ENCODE results near the gene UBN1. TPM values are rescaled to one million over a fixed set of nuclear protein-coding genes. Genes with fewer than 3 reads are reported as not detected.
A peak's percentile ranks its signal among the peaks of the same experiment; 100 is the strongest.

The UBN1 gene
- total and polyA plus RNA-seq, 4 donors = 7.3 to 19.7 (median 14.2) TPM

- TF ChIP-seq GABPA (IDR thresholded peaks at IDR 0.05 in 1 of 2, conservative IDR thresholded peaks at IDR 0.05 in 1 of 2) (no peak), ATF3 (IDR thresholded peaks at IDR 0.05) (no peak), SP1 (IDR thresholded peaks at IDR 0.05) (no peak), MAX (IDR thresholded peaks at IDR 0.05) (no peak), HNF4G (IDR thresholded peaks at IDR 0.05) (no peak), JUND (IDR thresholded peaks at IDR 0.05) (no peak)
Observed at GRCh38 chr16:4884972-4885874, 37.9 kb downstream of the UBN1 start (continued).

- DNase-seq (ENCODE audit: low spot score) = no peak
- TF ChIP-seq FOXA2 (IDR thresholded peaks at IDR 0.05) = no peak
- TF ChIP-seq SP1 (IDR thresholded peaks at IDR 0.05) = no peak
- TF ChIP-seq RXRA (IDR thresholded peaks at IDR 0.05) = no peak
- TF ChIP-seq HNF4G (IDR thresholded peaks at IDR 0.05) = no peak
- no peak for TF ChIP-seq NR2F2 (IDR thresholded peaks at IDR 0.05)
- TF ChIP-seq TAF1 (conservative IDR thresholded peaks at IDR 0.05) = no peak
- TF ChIP-seq JUND (IDR thresholded peaks at IDR 0.05) = no peak
- no peak for TF ChIP-seq EGR1 (IDR thresholded peaks at IDR 0.05; ENCODE audit: low read depth in 2 of 2)
- TF ChIP-seq FOXA1 (IDR thresholded peaks at IDR 0.05) = no peak
- TF ChIP-seq ATF3 (IDR thresholded peaks at IDR 0.05) = no peak
- no peak for TF ChIP-seq MAX (IDR thresholded peaks at IDR 0.05)
- no peak for TF ChIP-seq CTCF (IDR thresholded peaks at IDR 0.05; ENCODE audit: low read depth, low read length, missing input control)
- TF ChIP-seq GABPA (IDR thresholded peaks at IDR 0.05 in 1 of 2, conservative IDR thresholded peaks at IDR 0.05 in 1 of 2) = no peak
- no peak for TF ChIP-seq HNF4A (conservative IDR thresholded peaks at IDR 0.05)
- Histone ChIP-seq H3K9me3 (ENCODE audit: control insufficient read depth in 4 of 4, low read length in 3 of 4) (no peaks in the 10 kb centered on the region), H3K27me3 (ENCODE audit: control insufficient read depth in 4 of 4, insufficient read depth in 4 of 4, low read length in 3 of 4) (no peaks in the 10 kb centered on the region), H3K36me3 (ENCODE audit: control insufficient read depth in 4 of 4, insufficient read depth in 3 of 4, low read depth in 1 of 4, low read length in 3 of 4) (peaks cover 16 to 82% (median 59%) of the 10 kb centered on the region in 4 donors), H3K4me3 (ENCODE audit: low read depth in 1 of 3, low read length in 3 of 3) (no peak overlapping the region), H3K27ac (ENCODE audit: low read depth in 1 of 2, low read length in 2 of 2) (no peak overlapping the region), H3K4me1 (ENCODE audit: control insufficient read depth in 4 of 4, insufficient read depth in 4 of 4, low read length in 3 of 4) (peaks cover 0 to 14% (median 10%) of the 10 kb centered on the region in 4 donors), H3K9ac (ENCODE audit: low read depth in 1 of 2, low read length in 2 of 2) (no peak overlapping the region)
- WGBS = 98% methylated on average over 5 of the region's 5 CpGs
Observed at GRCh38 chr16:4886151-4886550, 38.9 kb downstream of the UBN1 start.

- peaks cover 0 to 7% (median 5%) of the 10 kb centered on the region in 4 donors for H3K4me1 ChIP-seq (ENCODE audit: control insufficient read depth in 4 of 4, insufficient read depth in 4 of 4, low read length in 3 of 4)
- WGBS = 45% methylated on average over 9 of the region's 9 CpGs
- no peaks in the 10 kb centered on the region for H3K9me3 ChIP-seq (ENCODE audit: control insufficient read depth in 4 of 4, low read length in 3 of 4)
- DNase-seq (ENCODE audit: low spot score) = no peak
- H3K27me3 ChIP-seq (ENCODE audit: control insufficient read depth in 4 of 4, insufficient read depth in 4 of 4, low read length in 3 of 4) = no peaks in the 10 kb centered on the region
- H3K4me3 ChIP-seq (ENCODE audit: low read depth in 1 of 3, low read length in 3 of 3) = no peak overlapping the region
- H3K36me3 ChIP-seq (ENCODE audit: control insufficient read depth in 4 of 4, insufficient read depth in 3 of 4, low read depth in 1 of 4, low read length in 3 of 4) = peaks cover 19 to 78% (median 54%) of the 10 kb centered on the region in 4 donors
- no peak overlapping the region for H3K9ac ChIP-seq (ENCODE audit: low read depth in 1 of 2, low read length in 2 of 2)
- no peak for TF ChIP-seq NR2F2 (IDR thresholded peaks at IDR 0.05)
- peak; percentile 73 for TF ChIP-seq FOXA2 (IDR thresholded peaks at IDR 0.05)
- no peak for TF ChIP-seq SP1 (IDR thresholded peaks at IDR 0.05)
- no peak for TF ChIP-seq TAF1 (conservative IDR thresholded peaks at IDR 0.05)
- peak in 1 of 2 donors; percentile 49 for TF ChIP-seq RXRA (IDR thresholded peaks at IDR 0.05)
- TF ChIP-seq REST (IDR thresholded peaks at IDR 0.05) = no peak
- TF ChIP-seq ZBTB33 (IDR thresholded peaks at IDR 0.05) = no peak
- peak in 1 of 2 donors; percentile 36 for TF ChIP-seq HNF4A (conservative IDR thresholded peaks at IDR 0.05)
- peak; percentile 57 for TF ChIP-seq FOXA1 (IDR thresholded peaks at IDR 0.05)
- H3K27ac ChIP-seq (ENCODE audit: low read depth in 1 of 2, low read length in 2 of 2) = peak overlapping the region; percentile 33 to 46
Observed at GRCh38 chr16:4888428-4889135, 41.3 kb downstream of the UBN1 start.

Data from liver (tissue), 9 donors.